Large intestine (tissue), 3 donors: ENCODE measurements around the gene TM2D1. TPM values are rescaled to one million over a fixed set of nuclear protein-coding genes. Genes with fewer than 3 reads are reported as not detected.

Experiments used
- DNase-seq, 2 donors: peaks; one replicate each; pipeline versions ENCODE4 v3.0.0 to v3.0.0-alpha.2; 2013
- H3K27ac ChIP-seq: one replicate; pipeline ENCODE4 v1.5.1; 2013; ENCODE audit warnings: low read length
- H3K27me3 ChIP-seq: 2 replicates; pipeline ENCODE4 v1.6.1; 2013; ENCODE audit warnings: low read length; ENCODE audit not compliant: control insufficient read depth, insufficient read depth
- H3K36me3 ChIP-seq: 2 replicates; pipeline ENCODE4 v1.6.1; 2013; ENCODE audit warnings: low read length; ENCODE audit not compliant: control insufficient read depth, insufficient read depth
- H3K4me1 ChIP-seq: one replicate; pipeline ENCODE4 v1.6.1; 2013; ENCODE audit warnings: low read length; ENCODE audit not compliant: control insufficient read depth, insufficient read depth
- H3K4me3 ChIP-seq: one replicate; pipeline ENCODE4 v1.5.1; 2013; ENCODE audit warnings: low read length
- H3K9me3 ChIP-seq: one replicate; pipeline ENCODE4 v1.6.1; 2013; ENCODE audit warnings: mild to moderate bottlenecking, low read depth, low read length, moderate library complexity; ENCODE audit not compliant: control insufficient read depth
- WGBS: methylation state at CpG from one replicate; pipeline ENCODE4 v1.1.5; 2013; ENCODE audit warnings: low lambda C conversion rate; ENCODE audit not compliant: insufficient coverage; 5-methylcytosine and 5-hydroxymethylcytosine counted together
- polyA plus RNA-seq: library from polyadenylated mRNA; unstranded; fragments of 120-200 nt; gene quantifications from one replicate; pipeline ENCODE4 v1.2.1, GENCODE V29; 2013

TM2D1 gene
- polyA plus RNA-seq, 1 donor = 54.5 TPM

GRCh38 chr1:61636814-61637213 lies 88.1 kb downstream of the TM2D1 start:
- no peaks in the 10 kb centered on the region for H3K4me1 ChIP-seq
- H3K27ac ChIP-seq = no peak overlapping the region
- H3K4me3 ChIP-seq = no peak overlapping the region
- H3K36me3 ChIP-seq = no peaks in the 10 kb centered on the region
- no peak for DNase-seq
- H3K27me3 ChIP-seq = no peaks in the 10 kb centered on the region
- 88% methylated on average over 1 of the region's 3 CpGs for WGBS
- H3K9me3 ChIP-seq = no peaks in the 10 kb centered on the region

DNA sequence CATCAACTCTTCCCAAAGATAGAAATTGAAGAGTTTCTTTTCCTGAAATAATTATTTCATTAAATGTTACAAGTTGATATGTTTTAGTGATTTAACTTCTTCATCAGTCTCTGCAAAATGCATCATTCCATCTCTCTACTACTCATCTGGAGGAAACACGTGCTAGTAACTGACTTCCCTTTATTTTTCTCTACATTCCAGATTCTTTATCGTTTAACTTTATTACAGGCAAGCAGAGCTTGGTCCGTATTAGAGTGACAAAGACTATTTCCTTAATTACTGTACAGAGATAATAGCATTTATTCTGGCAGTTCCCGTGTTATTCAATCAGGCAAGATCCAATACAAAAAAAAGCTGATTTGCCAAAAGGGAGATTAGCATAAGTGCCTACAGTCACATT lies 88.6 kb downstream of the TM2D1 start:
- no peaks in the 10 kb centered on the region for H3K27me3 ChIP-seq
- no peaks in the 10 kb centered on the region for H3K36me3 ChIP-seq
- H3K27ac ChIP-seq = no peak overlapping the region
- no peaks in the 10 kb centered on the region for H3K9me3 ChIP-seq
- no peak overlapping the region for H3K4me3 ChIP-seq
- no peaks in the 10 kb centered on the region for H3K4me1 ChIP-seq
- no peak for DNase-seq
- 52% methylated on average over 2 of the region's 4 CpGs for WGBS

GRCh38 chr1:61635557-61635956 lies 89.4 kb downstream of the TM2D1 start:
- no peaks in the 10 kb centered on the region for H3K9me3 ChIP-seq
- no peak overlapping the region for H3K27ac ChIP-seq
- H3K27me3 ChIP-seq = no peaks in the 10 kb centered on the region
- no peaks in the 10 kb centered on the region for H3K36me3 ChIP-seq
- H3K4me1 ChIP-seq = no peaks in the 10 kb centered on the region
- no peak for DNase-seq
- no peak overlapping the region for H3K4me3 ChIP-seq
- 50% methylated on average over 1 of the region's 4 CpGs for WGBS

DNA sequence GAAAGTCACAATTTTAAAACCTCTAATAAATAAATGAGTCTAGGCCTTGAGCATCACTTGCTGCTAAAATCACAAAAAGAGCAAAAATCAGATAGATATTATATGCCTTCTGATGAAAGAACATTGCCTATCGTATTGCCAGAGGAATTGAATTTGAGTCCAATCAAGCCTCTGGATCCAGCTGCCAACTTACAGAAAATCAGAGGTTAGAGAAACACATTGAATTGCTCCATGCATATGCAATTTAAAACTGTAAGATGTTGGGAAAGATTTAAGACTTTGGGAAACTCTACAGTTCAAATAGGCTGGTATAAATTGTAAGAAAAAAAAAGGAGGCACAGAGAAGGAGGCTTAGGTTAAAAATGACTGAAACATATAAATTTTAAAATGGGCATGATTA lies 93.5 kb downstream of the TM2D1 start:
- H3K27me3 ChIP-seq = no peaks in the 10 kb centered on the region
- no CpG with 5 or more reads among the region's 1 CpG for WGBS
- H3K27ac ChIP-seq = no peak overlapping the region
- H3K4me1 ChIP-seq = no peaks in the 10 kb centered on the region
- H3K36me3 ChIP-seq = no peaks in the 10 kb centered on the region
- no peak for DNase-seq
- H3K9me3 ChIP-seq = no peaks in the 10 kb centered on the region
- H3K4me3 ChIP-seq = no peak overlapping the region

Other genes starting within 250 kb of the TM2D1 start
- gene PATJ, start 17.3 kb upstream of the TM2D1 start, polyA plus RNA-seq = 33.0 TPM